PC-3 (cell line): Measurements from ENCODE around the gene NXPH2.

Experiments
- CTCF ChIP-seq: fragments of 300-600 bp; sonication (generic); conservative IDR thresholded peaks from 2 replicates; pipeline ENCODE4 v1.5.1; 2017; ENCODE audit warnings: antibody characterized with exemption, low read depth, mild to moderate bottlenecking, low read length
- EZH2 ChIP-seq: fragments of 300-600 bp; sonication (generic); IDR thresholded peaks from one replicate; pipeline ENCODE4 v1.6.1; 2017; ENCODE audit warnings: antibody characterized with exemption, mild to moderate bottlenecking, low read length; ENCODE audit not compliant: unreplicated experiment

DNA sequence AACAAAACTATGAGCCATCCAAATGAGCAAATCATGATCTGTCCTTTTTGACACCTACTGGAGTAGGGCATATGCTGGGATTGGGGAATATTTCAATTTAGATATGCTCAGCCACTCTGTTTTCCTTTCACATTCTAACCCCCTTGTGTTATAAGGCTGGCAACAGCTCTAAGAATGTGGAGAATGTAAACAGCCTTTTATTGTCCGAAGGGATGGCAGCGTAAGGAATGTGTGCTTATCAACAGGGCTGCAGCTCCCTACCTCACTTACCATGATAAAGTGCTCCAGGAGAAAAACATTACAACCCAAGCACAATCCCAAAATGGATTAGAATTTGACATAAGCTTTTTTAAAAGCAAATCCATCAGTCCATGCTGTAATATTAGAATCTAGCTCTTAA is 2.2 kb downstream of the NXPH2 start:
- TF ChIP-seq CTCF: no peak
- TF ChIP-seq EZH2: no peak
